ENCODE measurements around the gene ABCA7. TPM values are rescaled to one million over a fixed set of nuclear protein-coding genes. Genes with fewer than 3 reads are reported as not detected.

ABCA7 gene
- total and polyA plus RNA-seq, 2 of the 13 experiments (the other 11 are each of a cell fraction or from before 2014, with no cell fraction given) = 4.4 to 32.4 TPM

GRCh38 chr19:1026783-1027649 lies 12.9 kb upstream of the ABCA7 start (continued):
- TF ChIP-seq RORA (CRISPR knock-in tag; IDR thresholded peaks at IDR 0.05) (no peak), MTF2 (CRISPR knock-in tag; IDR thresholded peaks at IDR 0.05; ENCODE audit: borderline replicate concordance) (no peak), XRCC5 (optimal IDR thresholded peaks at IDR 0.05; ENCODE audit: low read length) (no peak), TOPORS (CRISPR knock-in tag; IDR thresholded peaks at IDR 0.05) (no peak), SALL1 (CRISPR knock-in tag; IDR thresholded peaks at IDR 0.05) (no peak), POLR2AphosphoS2 (IDR thresholded peaks at IDR 0.05; ENCODE audit: low read depth, low read length) (no peak), NKX3-1 (CRISPR knock-in tag; IDR thresholded peaks at IDR 0.05) (no peak), GMEB1 (CRISPR knock-in tag; IDR thresholded peaks at IDR 0.05; ENCODE audit: borderline replicate concordance) (no peak), ZBTB21 (CRISPR knock-in tag; IDR thresholded peaks at IDR 0.05) (no peak), MAZ (IDR thresholded peaks at IDR 0.05; ENCODE audit: borderline replicate concordance, low read depth, low read length) (no peak), MAZ (CRISPR knock-in tag; IDR thresholded peaks at IDR 0.05; ENCODE audit: low read depth) (no peak; the same call in 1 of the 2 replicates), EP300 (IDR thresholded peaks at IDR 0.05; ENCODE audit: low read depth in 2 of 2, low read length in 2 of 2) (no peak), EP300 (CRISPR knock-in tag; IDR thresholded peaks at IDR 0.05; ENCODE audit: borderline replicate concordance) (no peak), ATF1 (CRISPR knock-in tag; IDR thresholded peaks at IDR 0.05) (no peak), ZNF263 (CRISPR knock-in tag; IDR thresholded peaks at IDR 0.05) (no peak), ZBTB39 (CRISPR knock-in tag; IDR thresholded peaks at IDR 0.05) (no peak), SP140L (CRISPR knock-in tag; IDR thresholded peaks at IDR 0.05; ENCODE audit: borderline replicate concordance) (no peak), ZNF674 (CRISPR knock-in tag; IDR thresholded peaks at IDR 0.05; ENCODE audit: low read depth) (no peak), NFIB (CRISPR knock-in tag; IDR thresholded peaks at IDR 0.05; ENCODE audit: borderline replicate concordance) (no peak), CTCF (CRISPR knock-in tag; IDR thresholded peaks at IDR 0.05) (no peak), YEATS2 (CRISPR knock-in tag; IDR thresholded peaks at IDR 0.05; ENCODE audit: borderline replicate concordance) (no peak), ZNF7 (CRISPR knock-in tag; IDR thresholded peaks at IDR 0.05) (no peak), ZNF235 (CRISPR knock-in tag; IDR thresholded peaks at IDR 0.05; ENCODE audit: borderline replicate concordance) (no peak), ZNF652 (CRISPR knock-in tag; IDR thresholded peaks at IDR 0.05; ENCODE audit: borderline replicate concordance, low read depth) (no peak), FOXP1 (IDR thresholded peaks at IDR 0.05) (no peak), FOXP1 (CRISPR knock-in tag; IDR thresholded peaks at IDR 0.05) (no peak), HMG20A (CRISPR knock-in tag; IDR thresholded peaks at IDR 0.05; ENCODE audit: borderline replicate concordance) (no peak), PITX1 (CRISPR knock-in tag; IDR thresholded peaks at IDR 0.05) (no peak)

Data from HepG2 (cell line).